ENCODE data around the gene ASIC2.

ASIC2 gene

DNA sequence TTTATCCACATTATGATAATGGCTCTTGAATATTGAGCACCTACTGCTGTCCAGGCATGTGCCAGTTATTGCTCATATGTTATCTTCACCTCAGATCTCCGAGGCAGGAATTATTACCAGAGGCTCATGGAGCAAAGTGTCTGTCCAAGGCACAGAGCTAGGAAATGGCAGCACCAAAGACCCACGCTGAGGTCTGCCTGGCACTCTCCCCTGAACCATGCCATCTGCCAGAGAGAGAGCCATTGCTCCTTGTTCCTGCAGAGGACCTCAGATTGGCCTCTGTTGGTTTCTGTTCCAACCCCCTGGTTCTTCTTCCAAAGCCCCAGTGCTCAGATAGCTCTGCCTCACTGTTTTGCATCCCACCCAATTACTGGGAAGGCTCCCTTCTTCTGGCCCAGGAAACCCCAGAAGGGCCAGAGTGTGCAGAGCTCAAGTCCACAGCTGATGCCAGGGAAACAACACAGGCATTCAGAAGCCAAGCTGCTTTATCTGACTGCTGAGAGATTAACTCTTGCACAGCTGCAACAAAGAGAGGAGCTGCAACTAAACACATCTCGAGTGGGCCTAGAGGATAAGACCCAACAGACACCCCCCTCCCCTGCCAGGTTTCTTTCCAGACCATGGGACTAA lies 5.9 kb downstream of the ASIC2 start:
- DNase-seq: no peak

DNA sequence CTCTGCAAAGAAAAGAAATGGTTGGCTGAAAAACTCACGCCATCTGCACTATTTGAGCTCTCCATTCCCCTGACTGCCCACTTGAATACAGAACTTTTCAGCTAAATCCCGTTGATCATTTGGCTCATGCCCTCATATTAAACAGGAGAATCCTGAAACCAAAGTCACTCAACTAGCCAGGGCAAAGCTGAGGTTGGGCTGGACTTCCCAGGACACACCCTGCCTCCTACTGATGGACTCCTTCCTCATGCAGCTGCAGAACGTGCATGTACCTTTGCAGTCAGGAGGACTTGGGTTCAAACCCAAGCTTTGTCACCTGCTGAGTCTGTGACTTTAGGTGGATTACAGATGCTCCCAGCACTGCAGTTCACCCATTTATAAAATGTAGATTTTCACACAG lies 7.7 kb downstream of the ASIC2 start:
- DNase-seq: no peak

DNA sequence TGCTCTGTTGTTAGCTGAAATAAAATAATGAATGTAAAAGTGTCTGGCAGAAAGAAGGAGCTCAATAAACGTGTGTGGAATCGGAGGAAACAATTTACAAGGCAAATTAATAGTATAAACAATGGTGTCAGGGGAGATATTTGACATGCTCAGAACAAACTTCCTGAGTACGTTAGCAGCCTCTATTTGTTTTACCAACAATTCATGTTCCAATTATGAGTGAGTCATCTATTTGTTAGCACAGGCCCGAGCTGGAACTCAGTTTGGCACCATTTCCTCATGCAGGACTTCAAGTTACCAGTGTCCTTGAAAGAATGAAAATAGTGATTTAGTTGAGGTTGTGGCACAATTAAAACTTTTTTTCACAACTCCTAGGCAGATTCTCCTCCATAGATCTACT lies 9.1 kb downstream of the ASIC2 start:
- no peak for DNase-seq

DNA sequence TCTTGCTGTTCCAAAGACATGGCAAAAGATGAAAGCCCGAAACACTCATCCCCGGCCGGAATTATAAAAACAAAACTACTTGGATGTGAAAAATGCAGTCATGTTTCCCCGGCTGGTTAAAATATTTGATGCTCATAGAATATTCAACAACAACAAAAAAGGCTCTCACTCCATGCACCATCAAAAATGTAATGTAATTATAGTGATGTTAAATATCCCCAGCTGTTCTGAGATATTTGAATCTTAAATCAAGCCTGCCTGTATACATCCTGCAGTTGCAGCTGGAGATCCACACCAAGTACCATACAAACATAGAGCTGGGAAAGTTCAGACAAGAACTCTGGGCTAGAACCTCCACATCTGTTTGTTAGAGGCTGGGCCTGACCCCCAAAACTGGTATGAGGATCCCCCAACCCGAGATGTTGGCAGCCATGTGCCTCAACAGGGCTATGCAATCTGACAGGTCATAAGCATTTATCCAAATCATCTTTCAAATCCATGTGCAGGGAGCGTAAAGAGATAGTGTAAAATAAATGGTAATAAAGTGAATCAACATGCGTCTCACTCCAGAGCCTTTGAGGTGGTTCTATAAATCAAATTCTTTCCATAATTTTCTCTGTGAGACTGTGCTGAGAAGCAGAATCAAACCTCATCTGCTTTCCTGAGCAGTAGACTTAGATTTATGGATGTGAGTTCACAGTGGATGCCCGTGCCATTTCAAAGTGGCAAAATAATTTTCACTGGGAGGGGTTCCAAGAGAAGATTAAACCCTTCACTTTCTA lies 12.7 kb downstream of the ASIC2 start:
- DNase-seq: no peak

GRCh38 chr17:33277436-33278100 lies 15.5 kb downstream of the ASIC2 start:
- DNase-seq: no peak

DNA sequence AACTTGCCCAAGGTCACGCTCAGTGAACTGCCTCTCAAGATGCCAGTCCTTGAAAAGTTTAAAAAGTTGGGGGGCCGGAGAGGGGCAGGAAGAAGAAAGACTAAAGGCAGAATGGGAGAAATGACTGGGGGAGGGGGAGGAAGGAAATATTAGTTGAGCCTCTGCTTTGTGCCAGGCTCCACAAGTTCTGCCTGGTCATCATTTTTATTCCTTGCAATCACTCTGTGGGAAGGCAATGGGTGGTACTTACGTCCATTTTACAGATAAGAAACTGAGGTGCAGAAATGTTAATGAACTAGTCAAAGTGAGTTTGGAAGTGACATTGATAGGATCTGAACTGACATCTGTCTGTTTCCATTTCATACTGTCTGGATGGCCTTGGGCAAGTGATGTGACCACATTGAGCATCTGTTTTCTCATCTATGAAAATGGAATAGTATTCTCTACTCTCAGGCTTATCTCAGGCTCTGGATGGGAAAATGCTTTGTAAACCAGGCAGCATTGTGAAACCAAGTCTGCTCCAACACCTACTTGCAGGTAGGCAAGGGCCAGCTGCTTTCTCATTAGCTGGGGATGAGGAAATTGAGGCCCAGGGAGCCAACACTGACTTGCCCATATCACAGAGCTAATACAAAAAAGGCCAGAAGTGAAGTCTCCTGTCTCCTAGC lies 19.2 kb downstream of the ASIC2 start:
- DNase-seq: no peak

DNA sequence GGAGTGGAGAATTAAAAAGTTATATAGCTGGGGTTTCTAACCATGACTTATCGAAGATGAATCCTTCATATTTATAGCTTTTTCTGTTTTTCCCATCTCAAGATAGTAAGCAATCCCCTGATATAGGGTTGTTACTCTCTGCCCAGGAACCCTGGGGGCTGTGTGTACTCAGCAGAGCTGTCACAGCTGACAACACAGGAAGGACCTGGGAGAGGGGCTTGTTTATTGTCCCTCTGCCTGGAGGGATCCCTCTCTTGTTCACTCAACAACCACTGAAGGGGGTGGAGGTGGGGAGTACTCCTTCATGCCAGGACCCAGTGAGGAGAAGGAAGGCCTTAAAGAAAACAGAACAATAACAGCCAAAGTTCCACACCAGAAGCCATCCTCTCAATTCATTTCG lies 19.8 kb downstream of the ASIC2 start:
- DNase-seq: no peak

DNA sequence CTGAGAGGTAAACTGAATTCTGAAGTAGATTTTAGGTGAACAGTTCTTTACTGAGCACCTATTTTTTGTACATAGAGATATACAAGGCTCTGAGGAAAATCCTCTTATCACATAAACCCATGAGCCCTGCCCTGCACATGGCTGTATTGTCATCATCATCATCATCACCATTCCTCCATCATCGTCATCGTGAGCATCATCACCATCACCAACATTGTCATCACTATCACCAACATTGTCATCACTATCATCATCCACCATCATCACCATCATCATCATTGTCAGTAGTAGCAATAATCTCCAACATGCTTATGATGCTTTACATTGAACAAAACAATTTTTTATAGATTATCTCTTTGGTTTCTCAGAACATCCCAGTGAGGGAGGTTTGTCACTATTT lies 20.7 kb downstream of the ASIC2 start:
- DNase-seq: no peak

DNA sequence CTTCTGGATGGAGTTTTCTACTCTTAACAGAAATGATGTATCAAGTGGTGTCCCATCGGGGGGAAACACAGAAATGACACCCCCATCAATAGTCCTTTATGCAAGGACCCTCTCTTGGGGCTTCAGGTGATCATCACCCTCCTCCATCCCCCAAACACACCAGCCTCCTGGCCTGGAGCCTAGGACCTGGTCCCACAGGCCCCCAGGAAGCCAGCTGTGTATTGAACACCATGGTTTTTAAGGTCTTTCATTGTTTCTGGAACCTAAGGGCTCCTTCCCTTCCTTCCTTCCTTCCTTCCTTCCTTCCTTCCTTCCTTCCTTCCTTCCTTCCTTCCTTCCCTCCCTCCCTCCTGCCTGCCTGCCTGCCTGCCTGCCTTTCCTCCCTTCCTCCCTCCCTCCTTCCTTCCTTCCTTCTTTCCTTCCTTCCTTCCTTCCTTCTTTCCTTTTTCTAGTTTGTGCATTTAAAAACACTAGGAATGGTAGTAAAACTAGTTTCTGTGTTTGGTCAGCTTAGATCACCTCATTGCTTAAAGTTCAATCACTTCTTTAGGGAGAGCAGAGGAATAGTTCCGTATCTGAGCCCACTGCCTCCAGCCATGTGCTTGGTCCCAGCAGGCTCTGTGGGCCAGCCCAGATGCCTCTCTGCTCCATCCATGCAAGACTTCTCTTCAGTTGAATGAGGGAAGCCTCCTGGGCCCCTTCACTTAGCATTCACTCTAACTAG lies 23.6 kb downstream of the ASIC2 start:
- DNase-seq: no peak

DNA sequence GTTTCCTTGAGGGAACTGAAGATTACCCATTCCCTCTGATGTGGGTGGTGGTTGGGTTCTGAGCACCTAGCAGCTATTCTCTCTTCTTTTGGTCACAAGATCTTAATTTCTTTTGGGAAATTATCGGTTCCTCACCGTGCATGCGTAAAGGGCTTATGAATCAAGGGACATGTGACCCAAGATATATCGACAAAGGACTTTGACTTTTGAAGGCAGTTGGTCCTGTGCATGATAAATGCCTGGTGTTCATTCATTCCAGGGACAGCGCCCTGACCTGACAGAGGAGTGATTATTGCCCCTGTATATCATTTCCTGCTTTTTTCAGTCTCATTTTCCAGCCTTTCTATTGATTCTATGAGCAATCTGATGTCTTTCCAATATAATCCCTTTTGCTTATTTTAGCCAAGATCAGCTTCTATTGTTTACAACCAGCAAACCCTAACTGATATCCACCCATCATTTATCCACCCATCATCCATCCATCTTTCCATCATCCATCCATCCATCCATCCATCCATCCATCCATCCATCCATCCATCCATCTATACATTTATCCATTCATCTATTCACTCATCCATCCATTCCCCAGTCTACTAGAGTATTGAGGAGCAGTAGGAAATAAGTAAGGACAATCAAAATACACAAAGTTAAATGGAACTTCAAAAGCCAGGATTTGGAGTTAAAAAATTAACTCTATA lies 25.1 kb downstream of the ASIC2 start:
- no peak for DNase-seq

- no peak for DNase-seq
Measured at GRCh38 chr17:33267271-33267790, 25.8 kb downstream of the ASIC2 start.

DNA sequence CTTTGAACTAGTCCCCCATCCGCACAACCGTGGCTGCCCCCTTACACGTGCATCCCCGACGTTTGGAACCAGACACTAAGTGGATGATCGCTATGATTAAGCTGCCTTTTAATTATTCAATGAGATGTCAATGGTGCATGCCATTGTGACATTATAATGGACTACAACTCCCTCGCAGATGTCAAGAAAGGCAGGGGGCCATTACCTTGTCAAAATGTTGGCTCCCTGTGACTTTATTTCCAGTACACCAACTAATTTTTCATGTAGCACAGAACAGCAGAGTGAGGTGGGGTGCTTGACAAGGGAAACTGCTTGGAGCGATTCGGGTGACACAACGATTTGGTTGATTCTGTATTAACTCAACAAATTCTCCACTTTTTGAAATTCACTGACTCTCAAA lies 26.5 kb downstream of the ASIC2 start:
- DNase-seq: no peak

GRCh38 chr17:33266116-33266515 lies 27.0 kb downstream of the ASIC2 start:
- no peak for DNase-seq

GRCh38 chr17:33263396-33263795 lies 29.7 kb downstream of the ASIC2 start:
- no peak for DNase-seq

GRCh38 chr17:33262266-33263123 lies 30.6 kb downstream of the ASIC2 start:
- no peak for DNase-seq

- DNase-seq: no peak
Measured at GRCh38 chr17:33261820-33262219, 31.3 kb downstream of the ASIC2 start.

DNA sequence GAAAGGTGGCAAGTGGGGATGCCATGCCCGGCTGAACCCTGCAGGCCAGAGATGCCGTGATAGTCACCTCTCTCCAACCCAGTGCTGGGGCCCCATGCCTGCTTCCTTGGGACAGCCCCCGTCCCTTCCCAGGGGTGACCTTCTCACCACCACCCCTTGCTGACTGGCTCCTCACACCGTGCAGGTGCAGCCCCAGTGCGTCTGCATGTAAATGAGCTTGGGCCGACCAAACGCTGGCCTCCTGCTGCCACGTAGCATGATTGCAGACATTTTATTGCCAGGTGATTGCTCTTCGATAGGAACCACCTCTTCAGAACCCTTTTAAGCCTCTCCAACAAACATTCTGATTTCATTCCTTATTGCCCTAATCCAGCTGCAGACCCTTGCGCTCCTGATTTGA lies 32.5 kb downstream of the ASIC2 start:
- no peak for DNase-seq

- no peak for DNase-seq
Measured at GRCh38 chr17:33258296-33258695, 34.8 kb downstream of the ASIC2 start.

- DNase-seq: no peak
Measured at GRCh38 chr17:33245183-33245582, 47.9 kb downstream of the ASIC2 start.

GRCh38 chr17:33243732-33244131 lies 49.4 kb downstream of the ASIC2 start:
- DNase-seq: no peak
